Measurements from ENCODE around the gene MGLL. TPM values are rescaled to one million over a fixed set of nuclear protein-coding genes. Genes with fewer than 3 reads are reported as not detected.

MGLL gene
- total RNA-seq, 1 donor from 2014 or later: 11.3 TPM

- Mint-ChIP-seq H3K9me3 (no peaks in the 10 kb centered on the region), H3K4me3 (no peak overlapping the region), H3K27ac (ENCODE audit: unreplicated experiment) (peak overlapping the region; percentile 79), H3K27me3 (ENCODE audit: low read depth) (peaks cover 8% of the 10 kb centered on the region), H3K36me3 (ENCODE audit: low read depth) (no peaks in the 10 kb centered on the region), H3K4me1 (peaks cover 42% of the 10 kb centered on the region)
- no peak for TF ChIP-seq CTCF (conservative IDR thresholded peaks at IDR 0.05)
- no peak for DNase-seq (ENCODE audit: low read depth, low spot score)
Measured at GRCh38 chr3:127735767-127736693, 86.3 kb downstream of the MGLL start.

GRCh38 chr3:127734754-127735473 is 87.4 kb downstream of the MGLL start:
- TF ChIP-seq CTCF (conservative IDR thresholded peaks at IDR 0.05): no peak
- peak overlapping the region; percentile 74 for H3K27ac Mint-ChIP-seq (ENCODE audit: unreplicated experiment)
- H3K36me3 Mint-ChIP-seq (ENCODE audit: low read depth): no peaks in the 10 kb centered on the region
- H3K9me3 Mint-ChIP-seq: no peaks in the 10 kb centered on the region
- peaks cover 8% of the 10 kb centered on the region for H3K27me3 Mint-ChIP-seq (ENCODE audit: low read depth)
- H3K4me3 Mint-ChIP-seq: no peak overlapping the region
- DNase-seq (ENCODE audit: low read depth, low spot score): no peak
- H3K4me1 Mint-ChIP-seq: peaks cover 37% of the 10 kb centered on the region

GRCh38 chr3:127734181-127734720 is 88.1 kb downstream of the MGLL start:
- peaks cover 37% of the 10 kb centered on the region for H3K4me1 Mint-ChIP-seq
- TF ChIP-seq CTCF (conservative IDR thresholded peaks at IDR 0.05): no peak
- no peak for DNase-seq (ENCODE audit: low read depth, low spot score)
- no peak overlapping the region for H3K4me3 Mint-ChIP-seq
- H3K27ac Mint-ChIP-seq (ENCODE audit: unreplicated experiment): no peak overlapping the region
- H3K27me3 Mint-ChIP-seq (ENCODE audit: low read depth): peaks cover 8% of the 10 kb centered on the region
- H3K36me3 Mint-ChIP-seq (ENCODE audit: low read depth): no peaks in the 10 kb centered on the region
- no peaks in the 10 kb centered on the region for H3K9me3 Mint-ChIP-seq

GRCh38 chr3:127733781-127734180 is 88.5 kb downstream of the MGLL start:
- H3K4me1 Mint-ChIP-seq: peaks cover 37% of the 10 kb centered on the region
- no peak overlapping the region for H3K27ac Mint-ChIP-seq (ENCODE audit: unreplicated experiment)
- no peak for TF ChIP-seq CTCF (conservative IDR thresholded peaks at IDR 0.05)
- H3K9me3 Mint-ChIP-seq: no peaks in the 10 kb centered on the region
- H3K27me3 Mint-ChIP-seq (ENCODE audit: low read depth): peaks cover 8% of the 10 kb centered on the region
- no peak overlapping the region for H3K4me3 Mint-ChIP-seq
- no peaks in the 10 kb centered on the region for H3K36me3 Mint-ChIP-seq (ENCODE audit: low read depth)
- no peak for DNase-seq (ENCODE audit: low read depth, low spot score)

- no peak overlapping the region for H3K27ac Mint-ChIP-seq (ENCODE audit: unreplicated experiment)
- no peak for TF ChIP-seq CTCF (conservative IDR thresholded peaks at IDR 0.05)
- no peaks in the 10 kb centered on the region for H3K9me3 Mint-ChIP-seq
- peaks cover 37% of the 10 kb centered on the region for H3K4me1 Mint-ChIP-seq
- H3K36me3 Mint-ChIP-seq (ENCODE audit: low read depth): no peaks in the 10 kb centered on the region
- no peak overlapping the region for H3K4me3 Mint-ChIP-seq
- DNase-seq (ENCODE audit: low read depth, low spot score): no peak
- H3K27me3 Mint-ChIP-seq (ENCODE audit: low read depth): peaks cover 8% of the 10 kb centered on the region
Measured at GRCh38 chr3:127732879-127733350, 89.4 kb downstream of the MGLL start.
